Parathyroid adenoma (tissue), 2 donors: ENCODE measurements around the gene PDSS2.

Experiments
- H2AFZ ChIP-seq: fragments of 300-600 bp; sonication (generic); one replicate; pipeline ENCODE4 v1.7.0; 2017; ENCODE audit warnings: antibody characterized with exemption, mild to moderate bottlenecking
- H3K27ac ChIP-seq: fragments of 300-600 bp; sonication (generic); one replicate; pipeline ENCODE4 v1.7.0; 2017
- H3K27me3 ChIP-seq: fragments of 300-600 bp; sonication (generic); one replicate; pipeline ENCODE4 v1.7.0; 2017; ENCODE audit warnings: low read length; ENCODE audit not compliant: control insufficient read depth, insufficient read depth
- H3K36me3 ChIP-seq: fragments of 300-600 bp; sonication (generic); one replicate; pipeline ENCODE4 v1.7.0; 2017; ENCODE audit warnings: low read length; ENCODE audit not compliant: control insufficient read depth, insufficient read depth
- H3K4me1 ChIP-seq: fragments of 300-600 bp; sonication (generic); one replicate; pipeline ENCODE4 v1.7.0; 2017; ENCODE audit warnings: control low read depth
- H3K4me2 ChIP-seq: fragments of 300-600 bp; sonication (generic); one replicate; pipeline ENCODE4 v1.7.0; 2017; ENCODE audit warnings: low read length
- H3K4me3 ChIP-seq: fragments of 300-600 bp; sonication (generic); one replicate; pipeline ENCODE4 v1.7.0; 2017; ENCODE audit warnings: low read depth, low read length
- H3K79me2 ChIP-seq: fragments of 300-600 bp; sonication (generic); one replicate; pipeline ENCODE4 v1.7.0; 2017; ENCODE audit warnings: control low read depth
- H3K9ac ChIP-seq: fragments of 300-600 bp; sonication (generic); one replicate; pipeline ENCODE4 v1.7.0; 2017; ENCODE audit warnings: mild to moderate bottlenecking
- H3K9me3 ChIP-seq: fragments of 300-600 bp; sonication (generic); one replicate; pipeline ENCODE4 v1.7.0; 2017; ENCODE audit warnings: low read length; ENCODE audit not compliant: control insufficient read depth
- TF ChIP-seq, protein P1 (sequence below): fragments of 300-600 bp; sonication (generic); IDR thresholded peaks from one replicate; pipeline ENCODE4 v1.7.0; 2017; ENCODE audit warnings: antibody characterized with exemption, mild to moderate bottlenecking
- donor health status: primary hyperparathyroidism.

Gene PDSS2

DNA sequence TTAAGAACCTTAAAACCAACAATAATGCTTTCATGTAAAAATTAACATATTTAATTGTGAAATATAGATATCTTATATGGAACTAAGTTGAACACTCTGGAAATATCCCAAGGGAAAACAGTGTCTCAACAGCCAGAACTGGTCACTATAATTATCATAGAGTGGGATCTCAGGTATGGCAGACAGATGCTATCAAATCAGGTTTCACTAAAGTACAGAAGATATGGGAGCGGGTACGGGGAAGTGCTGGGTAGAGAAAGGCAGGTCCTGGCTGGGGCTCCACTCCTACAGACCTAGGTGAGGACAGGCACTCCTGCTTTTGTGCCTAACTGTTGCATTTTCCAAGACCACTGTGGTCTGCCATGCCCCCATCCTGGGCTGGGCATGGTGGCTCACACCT is 215.9 kb downstream of the PDSS2 start:
- H3K9me3 ChIP-seq: no peaks in the 10 kb centered on the region
- H3K9ac ChIP-seq: no peak overlapping the region
- TF ChIP-seq, protein P1, sequence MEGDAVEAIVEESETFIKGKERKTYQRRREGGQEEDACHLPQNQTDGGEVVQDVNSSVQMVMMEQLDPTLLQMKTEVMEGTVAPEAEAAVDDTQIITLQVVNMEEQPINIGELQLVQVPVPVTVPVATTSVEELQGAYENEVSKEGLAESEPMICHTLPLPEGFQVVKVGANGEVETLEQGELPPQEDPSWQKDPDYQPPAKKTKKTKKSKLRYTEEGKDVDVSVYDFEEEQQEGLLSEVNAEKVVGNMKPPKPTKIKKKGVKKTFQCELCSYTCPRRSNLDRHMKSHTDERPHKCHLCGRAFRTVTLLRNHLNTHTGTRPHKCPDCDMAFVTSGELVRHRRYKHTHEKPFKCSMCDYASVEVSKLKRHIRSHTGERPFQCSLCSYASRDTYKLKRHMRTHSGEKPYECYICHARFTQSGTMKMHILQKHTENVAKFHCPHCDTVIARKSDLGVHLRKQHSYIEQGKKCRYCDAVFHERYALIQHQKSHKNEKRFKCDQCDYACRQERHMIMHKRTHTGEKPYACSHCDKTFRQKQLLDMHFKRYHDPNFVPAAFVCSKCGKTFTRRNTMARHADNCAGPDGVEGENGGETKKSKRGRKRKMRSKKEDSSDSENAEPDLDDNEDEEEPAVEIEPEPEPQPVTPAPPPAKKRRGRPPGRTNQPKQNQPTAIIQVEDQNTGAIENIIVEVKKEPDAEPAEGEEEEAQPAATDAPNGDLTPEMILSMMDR: no peak
- no peaks in the 10 kb centered on the region for H3K27me3 ChIP-seq
- no peaks in the 10 kb centered on the region for H3K79me2 ChIP-seq
- H3K4me1 ChIP-seq: no peaks in the 10 kb centered on the region
- no peak overlapping the region for H2AFZ ChIP-seq
- no peaks in the 10 kb centered on the region for H3K36me3 ChIP-seq
- H3K27ac ChIP-seq: no peak overlapping the region
- no peak overlapping the region for H3K4me3 ChIP-seq
- H3K4me2 ChIP-seq: no peak overlapping the region

DNA sequence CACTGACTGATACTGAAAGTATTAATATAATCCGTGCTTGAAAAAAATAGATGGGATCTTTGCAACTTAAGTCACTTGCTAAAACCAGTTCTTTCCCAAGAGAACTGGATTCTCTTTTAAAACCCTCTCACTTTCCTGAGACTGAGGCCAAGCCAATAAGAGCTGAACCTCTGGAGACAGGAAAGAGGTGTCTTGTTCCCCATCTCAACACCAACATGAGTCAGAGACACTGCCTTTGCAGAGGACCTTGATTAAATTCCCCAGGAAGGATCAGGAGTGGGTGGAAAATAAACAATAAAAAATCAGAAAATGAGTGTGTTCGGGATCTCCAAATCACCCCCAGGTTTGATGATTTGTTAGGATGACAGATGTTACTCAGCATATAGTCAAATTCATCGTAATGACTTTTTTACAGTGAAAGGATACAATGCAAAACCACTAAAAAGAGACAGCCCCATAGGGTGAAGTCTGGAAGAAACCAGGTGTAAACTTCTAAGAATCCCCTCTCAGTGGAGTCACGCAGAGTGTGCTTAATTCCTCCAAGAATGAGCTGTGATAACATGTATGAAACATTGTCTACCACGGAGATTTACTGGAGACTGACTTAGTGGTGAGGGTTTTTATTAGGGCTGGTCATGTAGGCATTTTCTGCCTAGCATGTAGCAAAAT is 221.2 kb downstream of the PDSS2 start:
- H3K27me3 ChIP-seq: no peaks in the 10 kb centered on the region
- H3K36me3 ChIP-seq: no peaks in the 10 kb centered on the region
- TF ChIP-seq, protein P1: no peak
- H3K4me1 ChIP-seq: no peaks in the 10 kb centered on the region
- no peaks in the 10 kb centered on the region for H3K79me2 ChIP-seq
- H3K4me2 ChIP-seq: no peak overlapping the region
- no peak overlapping the region for H2AFZ ChIP-seq
- H3K27ac ChIP-seq: no peak overlapping the region
- no peaks in the 10 kb centered on the region for H3K9me3 ChIP-seq
- H3K9ac ChIP-seq: no peak overlapping the region
- no peak overlapping the region for H3K4me3 ChIP-seq

DNA sequence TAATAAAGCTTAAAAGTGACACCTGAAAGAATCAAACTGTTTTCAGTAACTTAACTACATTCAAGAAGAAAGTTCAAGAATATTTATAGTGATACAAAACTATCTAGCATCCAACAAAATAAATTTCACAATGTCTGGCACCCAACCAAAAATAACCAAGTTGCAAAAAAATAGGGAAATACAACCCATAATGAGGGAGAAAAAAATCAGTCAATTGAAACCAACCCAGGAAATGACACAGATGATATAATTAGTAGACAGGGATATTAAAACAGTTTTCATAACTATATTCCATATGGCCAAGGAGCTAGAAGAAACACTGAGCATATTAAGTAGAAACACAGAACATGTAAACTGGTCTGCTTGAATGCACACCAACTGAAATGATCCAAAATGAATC is 223.9 kb downstream of the PDSS2 start:
- Histone ChIP-seq H3K4me2 (no peak overlapping the region), H3K27ac (no peak overlapping the region), H3K4me3 (no peak overlapping the region), H3K4me1 (no peaks in the 10 kb centered on the region), H3K36me3 (no peaks in the 10 kb centered on the region), H3K9ac (no peak overlapping the region), H3K27me3 (no peaks in the 10 kb centered on the region), H3K9me3 (no peaks in the 10 kb centered on the region), H2AFZ (no peak overlapping the region), H3K79me2 (no peaks in the 10 kb centered on the region)
- TF ChIP-seq, protein P1: no peak

DNA sequence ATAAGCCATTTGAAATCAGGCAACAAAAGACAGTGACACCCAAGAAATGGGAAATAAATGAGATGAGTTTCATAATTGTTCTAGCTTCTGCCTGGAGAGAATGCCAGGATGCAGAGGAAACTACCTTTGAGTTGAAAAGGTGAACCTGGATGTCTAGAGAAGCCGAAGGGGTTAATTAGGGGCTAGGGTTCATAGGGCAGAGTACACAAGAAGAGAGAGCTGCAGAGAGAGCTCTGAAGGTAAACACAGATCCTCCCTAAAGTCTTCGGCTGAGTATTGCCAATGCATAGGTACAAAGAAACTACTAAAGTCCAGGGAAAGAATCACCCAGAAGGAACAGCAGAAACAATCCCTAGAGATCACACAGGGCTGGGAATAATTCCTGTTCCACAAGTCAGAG is 224.4 kb downstream of the PDSS2 start:
- H2AFZ ChIP-seq: no peak overlapping the region
- no peak overlapping the region for H3K4me2 ChIP-seq
- no peak overlapping the region for H3K9ac ChIP-seq
- H3K4me1 ChIP-seq: no peaks in the 10 kb centered on the region
- H3K27me3 ChIP-seq: no peaks in the 10 kb centered on the region
- no peak overlapping the region for H3K27ac ChIP-seq
- no peaks in the 10 kb centered on the region for H3K9me3 ChIP-seq
- no peaks in the 10 kb centered on the region for H3K79me2 ChIP-seq
- TF ChIP-seq, protein P1: no peak
- no peak overlapping the region for H3K4me3 ChIP-seq
- H3K36me3 ChIP-seq: no peaks in the 10 kb centered on the region

DNA sequence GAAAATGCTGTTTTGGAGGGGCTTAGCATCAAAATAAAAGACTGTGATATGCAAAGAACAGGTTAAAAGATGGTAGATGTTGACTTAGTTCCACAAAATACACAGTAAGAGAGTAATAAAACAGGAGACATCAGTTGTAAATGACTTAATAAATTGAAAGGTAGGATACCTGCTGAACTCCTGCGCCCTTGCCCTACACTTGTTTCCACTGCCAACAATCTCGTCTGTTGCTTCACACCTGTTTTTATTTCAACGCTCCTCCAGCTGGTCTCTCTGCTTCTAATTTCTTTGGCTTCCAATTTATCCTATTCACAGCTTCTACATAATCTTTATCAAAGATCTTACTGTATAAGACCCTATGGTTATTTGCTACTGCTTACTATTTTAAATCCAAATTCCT is 228.1 kb downstream of the PDSS2 start:
- H3K4me1 ChIP-seq: no peaks in the 10 kb centered on the region
- H3K4me3 ChIP-seq: no peak overlapping the region
- TF ChIP-seq, protein P1: no peak
- H3K27me3 ChIP-seq: no peaks in the 10 kb centered on the region
- H2AFZ ChIP-seq: no peak overlapping the region
- no peak overlapping the region for H3K27ac ChIP-seq
- no peak overlapping the region for H3K4me2 ChIP-seq
- H3K36me3 ChIP-seq: no peaks in the 10 kb centered on the region
- H3K79me2 ChIP-seq: no peaks in the 10 kb centered on the region
- H3K9me3 ChIP-seq: no peaks in the 10 kb centered on the region
- H3K9ac ChIP-seq: no peak overlapping the region
